A673 (cell line): ENCODE measurements around the gene CYTL1.

Experiments used
- CTCF ChIP-seq: fragments of 300-800, 200-600 bp; sonication (generic); conservative IDR thresholded peaks from 2 replicates; pipeline ENCODE4 v1.5.1; 2017; ENCODE audit warnings: low read depth, mild to moderate bottlenecking, antibody characterized with exemption, low read length, moderate library complexity, mixed read lengths
- EZH2 ChIP-seq: fragments of 200-600 bp; sonication (generic); IDR thresholded peaks from 2 replicates; pipeline ENCODE4 v1.6.1; 2017; ENCODE audit warnings: borderline replicate concordance, low read depth, mild to moderate bottlenecking, mixed read lengths, antibody characterized with exemption, low read length; ENCODE audit not compliant: poor library complexity, severe bottlenecking

GRCh38 chr4:4981427-4981826, 37.8 kb downstream of the CYTL1 start:
- TF ChIP-seq CTCF (no peak), EZH2 (no peak)
